Neuronal stem cell (in vitro differentiated cells): ENCODE data around the gene TUFT1.

Experiments used
- DNase-seq: peaks from one replicate; pipeline ENCODE4 v3.0.0-alpha.2; 2013; ENCODE audit warnings: low spot score
- H2AFZ ChIP-seq: one replicate; pipeline ENCODE4 v1.6.1; 2013; ENCODE audit warnings: mild to moderate bottlenecking, low read length, inconsistent platforms
- H2AK5ac ChIP-seq: 2 replicates; pipeline ENCODE4 v1.6.1; 2013; ENCODE audit warnings: low read depth, mild to moderate bottlenecking, inconsistent platforms, low read length, moderate library complexity, mixed read lengths
- H2BK120ac ChIP-seq: 2 replicates; pipeline ENCODE4 v1.6.1; 2013; ENCODE audit warnings: low read depth, mild to moderate bottlenecking, inconsistent platforms, low read length, moderate library complexity, mixed read lengths
- H2BK12ac ChIP-seq: one replicate; pipeline ENCODE4 v1.6.1; 2013; ENCODE audit warnings: low read length, inconsistent platforms
- H2BK15ac ChIP-seq: 2 replicates; pipeline ENCODE4 v1.6.1; 2013; ENCODE audit warnings: mild to moderate bottlenecking, low read length, inconsistent platforms, mixed read lengths
- H2BK5ac ChIP-seq: one replicate; pipeline ENCODE4 v1.6.1; 2013; ENCODE audit warnings: inconsistent platforms, mild to moderate bottlenecking, low read length, moderate library complexity
- H3K14ac ChIP-seq: one replicate; pipeline ENCODE4 v1.6.1; 2013; ENCODE audit warnings: low read length, inconsistent platforms
- H3K18ac ChIP-seq: 2 replicates; pipeline ENCODE4 v1.6.1; 2013; ENCODE audit warnings: low read length, inconsistent platforms
- H3K23ac ChIP-seq: 2 replicates; pipeline ENCODE4 v1.6.1; 2013; ENCODE audit warnings: low read depth, mild to moderate bottlenecking, mixed read lengths, low read length, inconsistent platforms; ENCODE audit not compliant: poor library complexity
- H3K27ac ChIP-seq: replicated peaks from 3 replicates; pipeline ENCODE4 v1.5.1; 2013; ENCODE audit warnings: low read length, inconsistent platforms
- H3K27me3 ChIP-seq, 3 experiments: 2 replicates each; pipeline ENCODE4 v1.6.1; 2013; ENCODE audit warnings: low read length in 3 of 3, mild to moderate bottlenecking in 2 of 3, inconsistent platforms in 1 of 3, low read depth in 1 of 3, mixed read lengths in 1 of 3, moderate library complexity in 1 of 3; ENCODE audit not compliant: control insufficient read depth in 3 of 3, insufficient read depth in 3 of 3
- H3K36me3 ChIP-seq, 2 donors: replicated peaks in 1 of 2; 2 replicates each; pipeline ENCODE4 v1.6.1; 2013; ENCODE audit warnings: low read length in 2 of 2; ENCODE audit not compliant: control insufficient read depth in 2 of 2, insufficient read depth in 2 of 2
- H3K4ac ChIP-seq: 2 replicates; pipeline ENCODE4 v1.6.1; 2013; ENCODE audit warnings: inconsistent platforms, mild to moderate bottlenecking, low read length, moderate library complexity
- H3K4me1 ChIP-seq, 2 donors: 1 replicate in 1 of 2; 2 replicates in 1 of 2; pipeline ENCODE4 v1.6.1; 2013; ENCODE audit warnings: low read length in 2 of 2, low read depth in 1 of 2; ENCODE audit not compliant: control insufficient read depth in 2 of 2, insufficient read depth in 1 of 2
- H3K4me2 ChIP-seq: one replicate; pipeline ENCODE4 v1.6.1; 2013; ENCODE audit warnings: mild to moderate bottlenecking, low read length, inconsistent platforms; ENCODE audit not compliant: insufficient read depth, poor library complexity, severe bottlenecking
- H3K4me3 ChIP-seq, 2 donors: 2 replicates each; pipeline ENCODE4 v1.5.1; 2013; ENCODE audit warnings: low read length in 2 of 2, mild to moderate bottlenecking in 2 of 2, inconsistent platforms in 1 of 2, moderate library complexity in 1 of 2
- H3K79me1 ChIP-seq: one replicate; pipeline ENCODE4 v1.6.1; 2013; ENCODE audit warnings: low read depth, mild to moderate bottlenecking, inconsistent platforms, low read length, moderate library complexity
- H3K9ac ChIP-seq: one replicate; pipeline ENCODE4 v1.6.1; 2013; ENCODE audit warnings: mild to moderate bottlenecking, low read depth, low read length, inconsistent platforms; ENCODE audit not compliant: poor library complexity
- H3K9me3 ChIP-seq, 2 donors: replicated peaks in 1 of 2; 2 replicates each; pipeline versions ENCODE3 to v1.6.1; 2013; ENCODE audit warnings: low read length in 2 of 2, mild to moderate bottlenecking in 2 of 2, inconsistent platforms in 1 of 2, low read depth in 1 of 2, mixed read lengths in 1 of 2, moderate library complexity in 1 of 2; ENCODE audit not compliant: control insufficient read depth in 2 of 2, insufficient read depth in 1 of 2
- H4K8ac ChIP-seq: one replicate; pipeline ENCODE4 v1.6.1; 2013; ENCODE audit warnings: low read depth, mild to moderate bottlenecking, inconsistent platforms, low read length, moderate library complexity
- H4K91ac ChIP-seq: one replicate; pipeline ENCODE4 v1.6.1; 2013; ENCODE audit warnings: low read length, low read depth, mild to moderate bottlenecking, inconsistent platforms; ENCODE audit not compliant: poor library complexity
- WGBS, 2 donors: extraction: QIAGEN DNeasy Blood & Tissue Kit; methylation state at CpG; one replicate each; pipeline ENCODE4 v1.1.7; 2013; ENCODE audit warnings: missing lambda C conversion rate in 2 of 2, mixed read lengths in 1 of 2; ENCODE audit not compliant: insufficient read length in 2 of 2, insufficient replicate concordance in 1 of 2; ENCODE audit errors: extremely low coverage in 2 of 2; 5-methylcytosine and 5-hydroxymethylcytosine counted together

The TUFT1 gene

DNA sequence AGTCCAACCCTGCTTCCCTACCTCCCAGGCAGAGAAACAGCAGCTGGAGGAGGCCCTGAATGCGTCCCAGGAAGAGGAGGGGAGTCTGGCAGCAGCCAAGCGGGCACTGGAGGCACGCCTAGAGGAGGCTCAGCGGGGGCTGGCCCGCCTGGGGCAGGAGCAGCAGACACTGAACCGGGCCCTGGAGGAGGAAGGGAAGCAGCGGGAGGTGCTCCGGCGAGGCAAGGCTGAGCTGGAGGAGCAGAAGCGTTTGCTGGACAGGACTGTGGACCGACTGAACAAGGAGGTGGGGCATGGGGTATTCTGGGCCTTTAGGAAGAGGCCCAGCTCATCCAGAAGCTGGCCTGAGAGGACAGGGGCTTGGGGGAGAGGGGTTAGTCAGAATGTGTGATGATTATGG, 9.6 kb upstream of the TUFT1 start:
- Histone ChIP-seq H3K23ac (no peak overlapping the region), H3K36me3 (peaks cover 2 to 11% of the 10 kb centered on the region in 2 donors), H2AFZ (no peak overlapping the region), H2BK12ac (peak overlapping the region; percentile 84), H2BK5ac (no peak overlapping the region), H3K27ac (no peak overlapping the region), H3K4me2 (no peak overlapping the region), H2AK5ac (peak overlapping the region; percentile 63), H3K18ac (peak overlapping the region; percentile 11), H3K27me3 (no peaks in the 10 kb centered on the region), H3K9me3 (no peaks in the 10 kb centered on the region), H3K4ac (no peak overlapping the region), H3K9ac (no peak overlapping the region), H3K14ac (no peak overlapping the region), H2BK15ac (no peak overlapping the region), H4K91ac (no peak overlapping the region), H3K79me1 (no peaks in the 10 kb centered on the region), H4K8ac (no peak overlapping the region), H2BK120ac (no peak overlapping the region), H3K4me3 (peak overlapping the region in 1 of 2 donors; percentile 55), H3K4me1 (peaks cover 0 to 14% of the 10 kb centered on the region in 2 donors)
- DNase-seq: no peak
- no CpG with 5 or more reads among the region's 11 CpGs for WGBS, 2 donors

DNA sequence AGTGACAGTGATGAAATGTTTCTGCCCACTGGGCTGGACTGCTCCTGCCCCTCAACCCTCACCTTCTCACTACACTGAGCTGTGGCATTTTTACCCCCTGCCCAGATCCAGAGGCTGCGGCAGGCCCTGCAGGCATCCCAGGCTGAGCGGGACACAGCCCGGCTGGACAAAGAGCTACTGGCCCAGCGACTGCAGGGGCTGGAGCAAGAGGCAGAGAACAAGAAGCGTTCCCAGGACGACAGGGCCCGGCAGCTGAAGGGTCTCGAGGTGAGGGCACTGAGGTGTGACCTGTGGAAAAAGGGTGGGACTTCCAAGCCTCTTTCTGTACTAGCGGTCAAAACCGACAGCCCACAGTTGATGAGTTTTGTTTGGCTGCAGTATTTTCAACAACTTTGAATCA, 6.2 kb upstream of the TUFT1 start:
- Histone ChIP-seq H2AK5ac (no peak overlapping the region), H3K4me1 (peaks cover 0 to 14% of the 10 kb centered on the region in 2 donors), H3K18ac (no peak overlapping the region), H2BK12ac (no peak overlapping the region), H4K8ac (no peak overlapping the region), H4K91ac (no peak overlapping the region), H3K4me2 (no peak overlapping the region), H3K14ac (no peak overlapping the region), H3K27me3 (no peaks in the 10 kb centered on the region), H3K9ac (no peak overlapping the region), H2BK15ac (no peak overlapping the region), H3K36me3 (peaks cover 0 to 14% of the 10 kb centered on the region in 2 donors), H3K79me1 (no peaks in the 10 kb centered on the region), H3K9me3 (no peaks in the 10 kb centered on the region), H3K4me3 (no peak overlapping the region), H3K27ac (no peak overlapping the region), H2BK120ac (no peak overlapping the region), H3K4ac (no peak overlapping the region), H2BK5ac (no peak overlapping the region), H2AFZ (peak overlapping the region; percentile 63), H3K23ac (no peak overlapping the region)
- DNase-seq: no peak
- no CpG with 5 or more reads among the region's 10 CpGs for WGBS, 2 donors

DNA sequence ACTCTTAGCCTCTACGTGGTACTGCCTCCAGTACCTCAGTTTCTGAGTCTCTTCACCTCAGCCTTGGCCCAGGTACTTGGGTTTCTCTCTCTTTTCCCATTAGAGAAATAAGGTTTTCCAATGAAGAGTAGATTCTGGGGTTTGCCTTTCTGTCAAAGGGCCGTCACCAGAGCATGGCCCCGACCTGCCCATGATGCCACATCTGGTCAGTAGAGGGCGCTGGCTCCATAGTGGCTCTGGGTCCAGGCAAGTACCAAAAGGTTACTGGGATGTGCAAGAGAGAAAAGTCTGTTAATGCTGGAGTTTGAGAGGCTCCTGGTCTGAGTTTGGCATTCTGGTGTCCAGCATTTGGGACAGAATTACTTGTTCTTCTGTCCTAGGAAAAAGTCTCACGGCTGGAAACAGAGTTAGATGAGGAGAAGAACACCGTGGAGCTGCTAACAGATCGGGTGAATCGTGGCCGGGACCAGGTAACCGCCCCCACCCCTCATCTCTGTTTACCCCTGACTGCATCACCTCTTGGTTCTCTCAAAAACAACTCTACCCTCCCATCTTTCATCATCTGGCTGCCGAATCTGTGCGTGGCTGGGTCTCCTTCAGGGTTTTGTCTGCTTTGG, 5.3 kb upstream of the TUFT1 start:
- H4K8ac ChIP-seq: no peak overlapping the region
- no peak overlapping the region for H3K4me2 ChIP-seq
- no peaks in the 10 kb centered on the region for H3K79me1 ChIP-seq
- H2BK15ac ChIP-seq: no peak overlapping the region
- H3K23ac ChIP-seq: no peak overlapping the region
- H3K4ac ChIP-seq: no peak overlapping the region
- no peaks in the 10 kb centered on the region for H3K9me3 ChIP-seq
- no peak overlapping the region for H3K18ac ChIP-seq
- peaks cover 5 to 17% of the 10 kb centered on the region in 2 donors for H3K4me1 ChIP-seq
- H3K27me3 ChIP-seq: no peaks in the 10 kb centered on the region
- no peak overlapping the region for H3K14ac ChIP-seq
- H3K36me3 ChIP-seq: peaks cover 0 to 10% of the 10 kb centered on the region in 2 donors
- no peak overlapping the region for H3K27ac ChIP-seq
- H2AK5ac ChIP-seq: no peak overlapping the region
- no peak for DNase-seq
- H2BK12ac ChIP-seq: no peak overlapping the region
- no peak overlapping the region for H2BK120ac ChIP-seq
- no peak overlapping the region for H3K4me3 ChIP-seq
- WGBS, 2 donors: no CpG with 5 or more reads among the region's 12 CpGs
- no peak overlapping the region for H4K91ac ChIP-seq
- no peak overlapping the region for H2AFZ ChIP-seq
- H3K9ac ChIP-seq: no peak overlapping the region
- no peak overlapping the region for H2BK5ac ChIP-seq

DNA sequence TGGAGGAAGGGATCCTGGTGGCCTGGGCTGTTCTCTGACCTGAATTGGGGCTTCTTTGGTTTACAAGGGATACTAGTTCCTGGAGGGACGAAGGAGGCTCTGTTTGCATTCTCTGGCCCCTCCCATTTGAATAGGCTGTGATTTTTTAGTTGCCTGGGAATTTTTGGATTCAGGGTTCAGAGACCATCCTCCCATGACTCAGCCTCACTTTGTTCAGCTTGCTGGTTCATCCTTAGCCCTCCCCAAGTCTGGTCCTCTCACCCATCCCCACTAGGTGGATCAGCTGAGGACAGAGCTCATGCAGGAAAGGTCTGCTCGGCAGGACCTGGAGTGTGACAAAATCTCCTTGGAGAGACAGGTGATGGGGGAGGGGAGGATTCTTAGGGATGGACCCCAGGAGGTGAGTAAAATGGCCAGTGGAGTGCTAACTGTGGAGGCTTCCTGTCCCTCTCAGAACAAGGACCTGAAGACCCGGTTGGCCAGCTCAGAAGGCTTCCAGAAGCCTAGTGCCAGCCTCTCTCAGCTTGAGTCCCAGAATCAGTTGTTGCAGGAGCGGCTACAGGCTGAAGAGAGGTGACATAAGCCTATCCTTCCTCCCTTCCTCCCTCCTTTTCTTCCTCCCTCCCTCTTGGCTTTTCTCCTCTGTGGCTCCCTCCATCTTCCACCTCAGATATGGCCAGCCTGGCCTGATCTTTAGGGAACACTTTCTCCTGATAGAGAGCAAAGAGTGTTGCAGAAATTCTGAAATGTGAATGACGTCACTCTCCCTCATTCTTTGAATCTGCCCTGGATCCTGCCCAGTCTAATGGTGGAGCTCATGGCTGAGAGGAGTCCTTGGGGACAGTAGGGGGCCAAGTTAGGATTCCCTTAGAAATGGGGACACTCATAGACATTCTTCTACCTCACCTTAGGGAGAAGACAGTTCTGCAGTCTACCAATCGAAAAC, 4.5 kb upstream of the TUFT1 start:
- Histone ChIP-seq H3K36me3 (peaks cover 0 to 8% of the 10 kb centered on the region in 2 donors), H3K14ac (no peak overlapping the region), H3K4me1 (peaks cover 6 to 17% of the 10 kb centered on the region in 2 donors), H3K27ac (no peak overlapping the region), H3K23ac (no peak overlapping the region), H3K18ac (no peak overlapping the region), H3K4me2 (no peak overlapping the region), H2AFZ (no peak overlapping the region), H3K9me3 (no peaks in the 10 kb centered on the region), H3K79me1 (no peaks in the 10 kb centered on the region), H3K27me3 (no peaks in the 10 kb centered on the region), H2BK120ac (no peak overlapping the region), H2BK15ac (no peak overlapping the region), H4K8ac (no peak overlapping the region), H3K9ac (no peak overlapping the region), H3K4me3 (no peak overlapping the region), H2BK12ac (no peak overlapping the region), H3K4ac (no peak overlapping the region), H2AK5ac (no peak overlapping the region), H4K91ac (no peak overlapping the region), H2BK5ac (no peak overlapping the region)
- WGBS, 2 donors: no CpG with 5 or more reads among the region's 6 CpGs
- DNase-seq: no peak
